Stimulated activated CD4-positive, alpha-beta T cell treated with anti-CD3 and anti-CD28 coated beads, Interleukin-12 subunit alpha, Interleukin-12 subunit beta, amount 100 ng/mL, for 48 hours (primary cell): ENCODE data around the gene CPEB4.

ENCODE experiments used
- DNase-seq, 3 donors: peaks; one replicate each; pipeline ENCODE4 v3.0.0-alpha.2; 2020; ENCODE audit warnings: low read depth in 2 of 3, low spot score in 1 of 3

CPEB4 gene

GRCh38 chr5:173884402-173885053 is 3.6 kb upstream of the CPEB4 start:
- DNase-seq, result no peak

- no peak for DNase-seq
Observed at GRCh38 chr5:173885054-173885443, 3.1 kb upstream of the CPEB4 start.

DNA sequence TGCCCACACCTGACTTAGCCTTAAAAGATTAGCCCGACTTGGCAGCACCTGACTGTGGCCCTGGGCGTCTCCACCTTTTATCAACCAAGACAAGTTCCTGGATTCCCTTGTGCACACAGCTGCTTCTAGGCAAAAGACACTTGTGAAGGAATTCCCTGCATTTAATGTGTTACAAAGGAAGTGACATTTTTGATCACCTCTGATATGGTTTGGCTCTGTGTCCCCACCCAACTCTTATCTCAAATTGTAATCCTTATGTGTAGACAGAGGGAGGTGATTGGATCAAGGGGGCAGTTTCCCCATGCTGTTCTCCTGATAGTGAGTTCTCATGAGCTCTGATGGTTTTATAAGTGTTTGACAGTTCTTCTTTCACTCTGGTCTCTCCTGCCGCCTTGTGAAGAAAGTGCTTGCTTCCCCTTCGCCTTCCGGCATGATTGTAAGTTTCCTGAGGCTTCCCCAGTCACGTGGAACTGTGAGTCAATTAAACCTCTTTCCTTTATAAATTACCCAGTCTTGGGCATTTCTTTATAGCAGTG is 2.6 kb upstream of the CPEB4 start:
- no peak for DNase-seq

- DNase-seq, result no peak
Observed at GRCh38 chr5:173886150-173886549, 2.0 kb upstream of the CPEB4 start.

GRCh38 chr5:173888473-173889131 is 453 bp downstream of the CPEB4 start:
- no peak for DNase-seq

DNA sequence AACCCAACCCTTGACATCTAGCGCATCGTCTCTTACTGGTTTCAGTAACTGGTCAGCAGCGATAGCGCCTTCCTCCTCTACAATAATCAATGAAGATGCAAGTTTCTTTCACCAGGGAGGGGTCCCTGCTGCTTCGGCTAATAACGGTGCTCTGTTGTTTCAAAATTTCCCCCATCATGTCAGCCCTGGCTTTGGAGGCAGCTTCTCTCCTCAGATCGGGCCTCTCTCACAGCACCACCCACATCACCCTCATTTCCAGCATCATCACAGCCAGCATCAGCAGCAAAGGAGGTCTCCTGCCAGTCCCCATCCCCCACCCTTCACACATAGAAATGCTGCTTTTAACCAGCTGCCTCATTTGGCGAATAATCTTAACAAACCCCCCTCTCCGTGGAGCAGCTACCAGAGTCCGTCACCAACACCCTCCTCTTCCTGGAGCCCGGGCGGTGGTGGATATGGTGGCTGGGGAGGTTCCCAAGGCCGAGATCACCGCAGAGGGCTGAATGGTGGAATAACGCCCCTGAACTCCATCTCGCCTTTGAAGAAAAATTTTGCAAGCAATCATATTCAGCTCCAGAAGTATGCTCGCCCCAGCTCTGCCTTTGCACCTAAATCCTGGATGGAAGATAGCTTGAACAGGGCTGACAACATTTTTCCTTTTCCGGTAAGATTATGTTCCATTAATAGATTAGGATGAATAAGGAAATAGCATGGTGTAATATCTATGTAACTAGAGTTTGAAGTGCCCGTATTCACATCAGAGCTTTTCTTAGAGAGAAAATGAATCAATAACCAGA is 2.2 kb downstream of the CPEB4 start:
- no peak for DNase-seq

DNA sequence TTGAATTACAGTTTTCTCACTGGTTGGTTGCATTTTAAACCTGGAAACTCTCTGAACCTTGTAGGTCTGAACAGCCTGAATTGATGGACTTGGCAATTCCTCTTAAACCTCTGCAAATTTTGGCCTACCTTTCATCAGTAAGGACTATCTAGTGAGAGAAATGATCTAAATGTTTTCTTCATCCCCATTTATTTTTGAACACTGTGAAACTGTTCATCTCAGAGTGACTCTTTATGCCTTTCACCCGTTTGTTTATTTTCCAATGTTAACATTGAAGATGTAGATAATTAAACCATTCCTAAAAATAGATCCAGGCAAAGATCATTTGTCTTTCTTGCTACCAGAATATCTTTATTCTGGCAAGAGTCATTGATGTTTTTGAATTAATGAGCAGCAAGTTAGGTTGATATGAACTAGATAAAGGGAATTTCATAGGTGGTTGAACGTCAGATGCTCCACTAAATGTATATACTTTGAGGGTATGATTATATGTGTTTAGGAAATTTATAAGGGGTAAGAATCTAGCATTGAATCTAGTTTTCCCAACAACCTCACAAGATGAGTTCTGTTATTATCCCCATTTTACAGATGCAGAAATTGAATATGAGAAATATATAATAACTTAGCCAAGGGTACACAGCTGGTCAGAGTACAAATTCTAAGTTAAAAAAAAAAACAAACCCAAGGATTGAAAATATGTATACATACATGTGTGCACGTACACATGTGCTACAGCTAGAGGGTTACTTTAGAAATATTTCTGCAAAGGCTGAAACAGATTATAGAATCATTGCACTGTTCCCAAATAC is 3.4 kb downstream of the CPEB4 start:
- DNase-seq, result no peak

DNA sequence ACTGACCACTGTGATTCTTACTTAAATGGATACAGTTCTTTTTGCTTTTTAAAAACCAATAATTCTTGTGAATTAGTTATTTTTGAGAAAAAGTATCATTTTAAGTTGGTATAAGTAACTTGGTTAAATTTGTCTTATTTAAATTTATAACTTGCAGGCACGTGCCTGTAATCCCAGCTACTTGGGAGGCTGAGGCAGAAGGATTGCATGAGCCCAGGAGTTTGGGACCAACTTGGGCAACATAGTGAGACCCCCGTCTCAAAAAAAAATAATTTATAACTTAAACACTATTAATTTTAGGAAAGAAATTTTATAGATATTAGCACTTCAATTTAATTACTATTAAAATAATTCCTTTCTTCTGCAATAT is 5.0 kb downstream of the CPEB4 start:
- DNase-seq, result no peak

DNA sequence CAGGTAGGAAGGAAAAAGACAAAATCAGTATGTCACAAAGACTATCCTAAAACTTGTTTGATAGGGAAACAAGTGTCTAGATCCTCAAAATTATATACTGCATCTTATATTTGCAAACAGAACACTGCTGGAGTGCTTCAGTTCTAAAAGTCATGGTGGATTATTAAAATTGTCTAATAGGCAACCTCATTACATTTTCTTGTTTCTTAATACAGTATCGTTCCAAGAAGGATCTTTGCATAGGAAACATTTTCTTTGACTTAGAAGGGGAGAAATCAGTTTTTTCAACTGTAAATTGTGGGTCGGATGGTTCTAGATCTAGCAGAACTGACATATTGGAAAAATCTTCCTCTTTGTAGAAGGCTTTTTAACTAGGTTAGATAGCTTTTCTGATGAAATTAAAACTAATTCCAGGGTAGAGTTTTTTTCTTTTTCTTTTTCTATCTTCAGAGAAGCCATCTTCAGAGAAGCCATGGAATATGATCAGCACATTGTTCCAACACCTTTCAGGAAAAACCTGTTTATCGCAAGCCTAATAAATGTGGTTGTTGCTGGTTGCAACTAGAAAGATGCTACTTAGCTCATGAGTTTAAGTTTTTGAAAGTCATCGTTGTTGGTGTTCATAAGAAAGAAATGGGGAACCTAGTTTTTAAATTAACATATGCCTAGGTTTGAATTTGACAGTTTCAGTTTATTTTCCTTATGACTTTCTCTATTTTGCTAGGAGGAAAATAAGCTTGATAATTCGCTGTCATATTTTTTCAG is 7.4 kb downstream of the CPEB4 start:
- no peak for DNase-seq

DNA sequence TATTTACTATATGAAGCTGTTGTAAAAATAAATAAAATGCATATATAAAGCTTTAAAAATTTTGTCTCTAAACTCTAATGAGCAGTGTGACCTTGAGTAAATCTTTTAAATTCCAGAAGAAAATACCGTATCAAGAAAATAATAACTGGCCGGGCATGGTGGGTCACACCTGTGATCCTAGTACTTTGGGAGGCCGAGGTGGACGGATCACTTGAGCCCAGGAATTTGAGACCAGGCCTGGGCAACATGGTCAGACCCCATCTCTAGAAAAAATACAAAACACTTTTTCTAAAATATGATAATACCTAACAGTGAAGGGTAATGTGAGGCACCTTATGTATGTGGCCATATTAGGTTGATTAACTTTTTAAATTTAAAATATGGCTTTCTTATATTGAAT is 8.5 kb downstream of the CPEB4 start:
- DNase-seq, result no peak

- no peak for DNase-seq
Observed at GRCh38 chr5:173901705-173902104, 13.6 kb downstream of the CPEB4 start.

DNA sequence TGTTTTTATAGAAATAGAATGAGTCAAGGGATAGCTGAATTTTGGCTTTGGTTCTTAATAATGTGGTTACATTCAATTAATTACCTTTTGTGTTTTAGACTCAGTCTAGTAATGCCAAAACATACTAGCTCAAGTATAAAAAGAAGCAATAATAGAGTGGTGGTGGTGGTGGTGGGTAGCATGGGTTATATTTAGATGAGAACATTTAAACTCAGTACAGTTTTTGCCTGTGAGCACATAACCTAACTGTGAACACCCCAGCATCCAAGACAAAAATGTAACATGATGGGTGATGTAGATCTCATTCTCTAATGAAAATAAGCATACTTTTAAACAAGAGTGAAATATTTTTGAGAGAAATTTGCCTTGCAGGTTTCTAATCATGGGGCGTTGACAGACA is 14.2 kb downstream of the CPEB4 start:
- no peak for DNase-seq

GRCh38 chr5:173902743-173903142 is 14.6 kb downstream of the CPEB4 start:
- no peak for DNase-seq

GRCh38 chr5:173903396-173904140 is 15.4 kb downstream of the CPEB4 start:
- DNase-seq, result no peak

DNA sequence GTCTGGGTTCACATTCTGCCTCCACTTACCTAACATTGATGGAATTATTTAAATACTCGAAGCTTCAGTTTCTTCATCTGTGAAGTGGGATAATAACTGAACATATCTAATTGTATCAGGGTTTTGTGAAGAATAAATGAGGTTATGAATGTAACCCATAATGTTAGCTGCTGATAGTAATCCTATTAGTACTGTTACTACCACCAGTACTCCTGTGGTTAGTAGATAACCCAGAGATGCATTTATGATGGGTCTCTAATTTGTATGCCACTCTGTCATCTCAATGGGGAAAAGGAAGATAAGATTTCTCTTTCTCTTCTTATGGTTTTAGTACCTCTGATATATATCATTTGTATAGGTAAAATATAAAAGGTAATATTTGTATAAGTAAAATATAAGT is 16.0 kb downstream of the CPEB4 start:
- no peak for DNase-seq

- no peak for DNase-seq
Observed at GRCh38 chr5:173907284-173907683, 19.1 kb downstream of the CPEB4 start.

- no peak for DNase-seq
Observed at GRCh38 chr5:173907686-173908371, 19.7 kb downstream of the CPEB4 start.

DNA sequence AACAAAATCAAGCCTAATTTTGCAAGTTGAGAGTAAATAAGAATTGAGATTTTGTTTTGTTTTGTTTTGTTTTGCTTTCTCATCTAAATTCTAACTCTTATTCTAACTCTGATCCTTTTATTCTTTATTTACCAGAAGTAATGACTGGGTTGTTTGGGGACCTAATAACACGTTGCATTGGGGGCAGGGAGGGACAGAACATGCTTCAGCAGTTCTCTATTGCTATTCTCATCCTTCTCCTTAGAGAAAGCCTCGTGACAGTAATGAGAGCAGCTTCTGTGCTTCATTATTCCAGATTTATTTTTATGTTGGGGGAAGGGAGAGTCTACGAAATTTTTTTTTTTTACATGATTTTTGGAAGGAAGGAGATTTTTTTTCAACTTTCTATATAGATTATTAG is 21.1 kb downstream of the CPEB4 start:
- DNase-seq, result no peak

DNA sequence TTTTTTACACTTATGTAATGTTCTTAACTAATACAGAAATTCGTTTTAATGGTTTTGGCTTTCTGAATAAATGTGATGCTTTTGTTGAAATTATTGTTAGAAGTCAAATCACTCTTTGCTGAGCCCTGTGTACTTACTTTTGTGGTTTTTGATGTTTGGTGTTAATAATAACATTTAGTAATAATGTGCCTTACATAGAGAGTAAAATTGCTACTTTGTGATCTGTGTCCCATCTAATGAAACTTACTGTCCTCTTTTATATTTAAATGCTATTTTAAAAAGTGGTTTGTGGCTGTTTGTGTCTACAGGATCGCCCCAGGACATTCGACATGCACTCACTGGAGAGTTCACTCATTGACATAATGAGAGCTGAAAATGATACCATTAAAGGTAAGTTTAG is 22.1 kb downstream of the CPEB4 start:
- DNase-seq, result no peak
